ENCODE results near the gene GSAP. TPM values are rescaled to one million over a fixed set of nuclear protein-coding genes. Genes with fewer than 3 reads are reported as not detected.
A peak's percentile ranks its signal among the peaks of the same experiment; 100 is the strongest.

Gene GSAP
- total RNA-seq, 2 donors from 2014 or later = 22.0 to 28.9 TPM

DNA sequence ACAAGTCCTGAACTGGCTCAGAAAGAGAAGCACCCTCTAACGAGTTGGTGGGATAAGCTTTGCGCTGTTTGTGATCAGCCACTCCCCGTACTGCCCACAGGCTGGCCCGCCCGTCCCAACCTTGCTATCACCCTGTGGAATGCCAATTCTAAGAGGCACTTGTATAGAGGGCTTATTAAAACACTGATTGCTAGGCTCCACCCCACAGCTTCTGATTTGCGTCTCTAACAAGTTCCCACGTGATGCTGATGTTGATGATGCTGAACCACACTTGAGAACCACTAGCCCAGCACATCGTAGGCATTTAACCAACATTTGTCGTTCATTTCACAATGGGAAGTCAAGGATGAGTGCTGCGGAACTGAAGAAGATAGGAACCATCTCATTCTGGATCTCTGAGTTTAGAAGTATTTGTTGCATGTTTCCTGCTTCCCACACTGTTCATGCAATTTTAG is 12.7 kb upstream of the GSAP start:
- H3K9me3 ChIP-seq (ENCODE audit: control insufficient read depth, low read length, poor library complexity, severe bottlenecking) = no peaks in the 10 kb centered on the region
- DNase-seq = no peak
- Mint-ChIP-seq H3K36me3 (ENCODE audit: low read depth) (no peaks in the 10 kb centered on the region), H3K4me3 (peak overlapping the region; percentile 31), H3K27me3 (peaks cover 1% of the 10 kb centered on the region), H3K4me1 (peaks cover 21% of the 10 kb centered on the region), H3K27ac (peak overlapping the region; percentile 56)
- peak; percentile 37 for ATAC-seq

GRCh38 chr7:77427996-77428603 is 12.0 kb upstream of the GSAP start:
- Mint-ChIP-seq H3K36me3 (ENCODE audit: low read depth) (no peaks in the 10 kb centered on the region), H3K27ac (peak overlapping the region; percentile 56), H3K27me3 (no peaks in the 10 kb centered on the region), H3K4me3 (peak overlapping the region; percentile 45), H3K4me1 (peaks cover 21% of the 10 kb centered on the region)
- no peak for DNase-seq
- peak; percentile 33 for ATAC-seq
- no peaks in the 10 kb centered on the region for H3K9me3 ChIP-seq (ENCODE audit: control insufficient read depth, low read length, poor library complexity, severe bottlenecking)

DNA sequence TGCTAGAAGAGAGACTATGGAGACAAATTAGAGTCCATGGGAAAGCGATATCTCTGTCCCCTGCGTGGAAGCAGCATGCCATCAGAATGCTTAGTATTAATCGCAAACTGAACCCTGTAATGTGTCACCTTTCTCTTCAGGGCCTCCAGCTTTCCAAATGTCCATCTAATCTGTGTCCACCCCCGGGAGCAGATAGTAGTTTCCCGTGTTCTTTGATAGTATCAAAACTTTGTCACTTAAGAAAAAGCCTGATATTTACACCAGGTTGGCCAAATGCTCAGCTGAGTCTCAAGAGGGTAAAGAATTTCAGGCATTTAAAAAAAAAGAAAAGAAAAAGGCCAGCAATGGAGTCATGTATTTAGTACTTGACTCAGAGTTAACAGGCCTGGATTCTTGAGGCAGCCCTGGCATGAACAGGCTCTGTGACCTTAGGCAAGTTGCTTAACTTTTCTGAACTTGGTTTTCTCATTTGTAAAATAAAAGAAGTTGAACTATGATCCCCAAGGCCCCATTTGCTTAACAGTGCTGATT is 10.4 kb upstream of the GSAP start:
- Mint-ChIP-seq H3K4me1 (peaks cover 24% of the 10 kb centered on the region), H3K27ac (peak overlapping the region; percentile 21), H3K36me3 (ENCODE audit: low read depth) (no peaks in the 10 kb centered on the region), H3K4me3 (no peak overlapping the region), H3K27me3 (no peaks in the 10 kb centered on the region)
- DNase-seq (no peak), ATAC-seq (no peak)
- H3K9me3 ChIP-seq (ENCODE audit: control insufficient read depth, low read length, poor library complexity, severe bottlenecking) = no peaks in the 10 kb centered on the region

DNA sequence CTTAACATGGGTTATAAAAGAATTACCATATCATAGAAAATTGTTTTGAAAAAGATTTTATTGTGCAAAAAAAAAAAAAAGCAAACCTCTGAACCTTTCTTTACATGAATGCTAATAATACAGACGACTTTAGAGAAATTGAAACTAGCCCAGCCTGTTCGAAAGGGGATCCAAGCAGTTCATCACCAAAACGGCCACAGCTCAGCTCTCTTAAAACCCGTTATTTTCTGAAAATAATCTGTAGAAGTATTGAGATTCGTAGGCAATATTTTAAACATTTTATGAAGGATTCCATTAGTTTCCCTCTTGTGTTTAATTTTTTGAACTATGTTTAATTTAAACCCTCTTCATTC is 9.9 kb upstream of the GSAP start:
- H3K9me3 ChIP-seq (ENCODE audit: control insufficient read depth, low read length, poor library complexity, severe bottlenecking) = no peaks in the 10 kb centered on the region
- H3K27ac Mint-ChIP-seq = no peak overlapping the region
- H3K4me3 Mint-ChIP-seq = no peak overlapping the region
- no peaks in the 10 kb centered on the region for H3K27me3 Mint-ChIP-seq
- no peaks in the 10 kb centered on the region for H3K36me3 Mint-ChIP-seq (ENCODE audit: low read depth)
- ATAC-seq (no peak), DNase-seq (no peak)
- peaks cover 24% of the 10 kb centered on the region for H3K4me1 Mint-ChIP-seq

DNA sequence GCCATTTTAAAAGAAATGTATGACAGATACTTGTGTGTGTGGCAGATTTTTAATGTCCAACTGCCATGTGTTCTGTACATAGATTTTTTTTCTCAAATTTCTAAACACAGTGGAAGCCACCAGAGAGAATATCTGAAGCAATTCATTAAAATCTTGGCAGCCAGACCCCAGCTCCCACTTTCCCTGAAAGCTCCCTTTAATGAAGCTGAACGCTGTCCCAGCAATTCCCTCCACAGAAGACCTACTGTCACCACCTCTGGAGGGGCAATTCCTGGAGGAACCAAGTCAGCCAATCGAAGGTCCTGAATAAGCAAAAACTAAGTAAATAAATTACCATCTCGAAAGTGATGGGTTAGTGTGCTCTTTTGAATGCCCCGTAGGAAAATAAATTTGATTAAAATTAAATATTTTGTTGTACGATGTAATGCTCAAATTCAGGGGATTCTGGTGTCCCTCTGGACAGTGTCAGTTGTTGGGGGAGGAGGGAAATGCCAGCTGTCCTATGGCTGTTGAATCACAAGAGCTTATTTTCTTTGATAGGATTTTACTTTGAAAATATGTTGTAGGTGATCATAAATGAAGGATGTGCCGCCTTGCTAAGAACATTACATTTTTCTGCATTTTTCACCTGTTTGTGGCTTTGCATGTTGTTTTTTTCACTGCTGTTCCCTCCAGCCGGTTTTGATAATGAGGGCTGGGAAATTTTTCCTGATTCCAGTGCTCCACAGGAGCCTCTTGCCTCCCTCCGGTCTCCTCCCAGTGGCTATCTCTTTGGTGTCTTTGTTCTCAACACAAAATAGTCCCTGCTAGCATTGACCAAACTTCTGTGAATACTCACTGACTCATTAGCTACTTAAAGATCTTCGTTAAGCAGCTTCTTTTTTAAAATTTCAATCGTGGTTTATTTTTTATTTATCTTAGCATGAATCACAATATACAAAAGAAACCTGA is 9.2 kb upstream of the GSAP start:
- ATAC-seq = no peak

DNA sequence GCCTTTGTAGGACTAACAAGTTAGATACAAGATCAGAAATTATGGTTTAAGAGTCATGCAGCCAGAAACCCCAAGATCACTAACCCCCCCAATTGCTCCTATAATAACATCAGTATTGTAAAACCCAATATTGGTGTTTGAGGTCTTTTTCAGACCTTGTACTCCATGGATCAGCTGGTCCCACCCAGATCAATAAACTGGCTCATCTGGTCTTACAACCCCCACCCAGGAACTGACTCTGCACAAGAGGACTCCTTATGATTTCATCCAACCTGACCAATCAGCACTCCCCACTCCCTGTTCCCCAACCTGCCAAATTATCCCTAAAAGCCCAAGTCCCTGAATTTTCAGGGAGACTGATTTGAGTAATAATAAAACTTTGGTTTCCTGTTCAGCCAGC is 6.4 kb upstream of the GSAP start:
- H3K36me3 Mint-ChIP-seq (ENCODE audit: low read depth) = no peaks in the 10 kb centered on the region
- no peaks in the 10 kb centered on the region for H3K9me3 ChIP-seq (ENCODE audit: control insufficient read depth, low read length, poor library complexity, severe bottlenecking)
- H3K4me3 Mint-ChIP-seq = no peak overlapping the region
- H3K4me1 Mint-ChIP-seq = peaks cover 12% of the 10 kb centered on the region
- ATAC-seq (no peak), DNase-seq (no peak)
- no peak overlapping the region for H3K27ac Mint-ChIP-seq
- no peaks in the 10 kb centered on the region for H3K27me3 Mint-ChIP-seq

More for the DNA sequence above, 9.2 kb upstream of the GSAP start:
- H3K4me1 Mint-ChIP-seq = peaks cover 24% of the 10 kb centered on the region
- no peak overlapping the region for H3K4me3 Mint-ChIP-seq
- no peak overlapping the region for H3K27ac Mint-ChIP-seq
- no peaks in the 10 kb centered on the region for H3K36me3 Mint-ChIP-seq (ENCODE audit: low read depth)
- no peaks in the 10 kb centered on the region for H3K9me3 ChIP-seq (ENCODE audit: control insufficient read depth, low read length, poor library complexity, severe bottlenecking)
- no peaks in the 10 kb centered on the region for H3K27me3 Mint-ChIP-seq
- no peak for DNase-seq

DNA sequence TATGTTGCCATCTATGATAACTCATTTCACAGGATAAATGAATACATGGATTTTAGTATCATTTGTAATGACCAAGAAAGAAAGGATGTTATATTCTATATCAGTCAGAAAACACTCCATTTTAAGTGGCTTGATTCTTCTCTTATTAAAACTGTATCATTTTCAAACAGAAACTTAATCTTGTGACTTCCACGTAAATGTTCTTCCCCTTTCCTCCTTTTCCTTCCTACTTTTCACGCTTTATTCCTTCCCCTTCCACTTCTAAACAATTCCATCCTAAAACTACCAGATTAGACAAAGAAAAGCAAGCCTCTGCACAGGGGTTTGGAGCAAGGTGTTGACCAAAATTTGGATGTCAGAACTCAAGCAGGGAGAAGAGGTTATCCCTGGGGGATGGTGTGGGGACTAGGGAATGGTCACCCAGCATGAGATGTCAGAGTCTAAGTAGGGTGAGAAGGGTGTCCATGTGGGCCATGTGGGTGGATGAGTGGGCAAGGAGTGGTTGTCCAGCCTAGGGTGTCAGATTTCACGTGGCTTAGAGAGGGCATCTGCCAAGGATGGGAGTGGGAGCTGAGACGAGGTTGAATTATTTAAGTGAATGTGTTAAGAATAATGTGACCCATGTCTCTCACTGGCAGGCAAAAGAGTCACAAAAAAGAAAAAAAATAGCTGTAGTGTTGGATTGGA is 5.0 kb upstream of the GSAP start:
- Mint-ChIP-seq H3K27me3 (no peaks in the 10 kb centered on the region), H3K27ac (no peak overlapping the region)
- ATAC-seq = no peak

DNA sequence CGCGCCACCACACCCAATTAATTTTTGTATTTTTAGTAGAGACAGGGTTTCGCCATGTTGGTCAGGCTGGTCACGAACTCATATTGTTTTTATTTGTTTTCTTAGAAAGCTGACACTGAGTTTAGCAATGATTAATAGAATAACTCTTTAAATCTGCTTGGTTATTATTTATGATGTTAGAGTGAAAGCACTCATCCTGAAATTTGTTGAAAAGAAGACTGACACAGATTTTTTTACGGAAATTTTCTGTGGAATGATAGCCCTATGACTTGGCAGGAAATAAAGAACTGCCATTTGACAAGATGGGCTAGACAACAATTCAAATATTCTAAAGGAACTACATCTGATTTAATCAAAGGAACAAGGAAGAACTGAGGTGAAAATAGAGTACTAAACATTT is 4.3 kb upstream of the GSAP start:
- peaks cover 12% of the 10 kb centered on the region for H3K4me1 Mint-ChIP-seq

More for the DNA sequence above, 5.0 kb upstream of the GSAP start:
- H3K4me1 Mint-ChIP-seq = peaks cover 12% of the 10 kb centered on the region
- no peak overlapping the region for H3K4me3 Mint-ChIP-seq
- no peaks in the 10 kb centered on the region for H3K9me3 ChIP-seq (ENCODE audit: control insufficient read depth, low read length, poor library complexity, severe bottlenecking)
- no peaks in the 10 kb centered on the region for H3K36me3 Mint-ChIP-seq (ENCODE audit: low read depth)
- DNase-seq = no peak

GRCh38 chr7:77419102-77419501 is 3.0 kb upstream of the GSAP start:
- H3K9me3 ChIP-seq (ENCODE audit: control insufficient read depth, low read length, poor library complexity, severe bottlenecking) = no peaks in the 10 kb centered on the region
- ATAC-seq (no peak), DNase-seq (no peak)
- H3K27ac Mint-ChIP-seq = peak overlapping the region; percentile 65
- H3K36me3 Mint-ChIP-seq (ENCODE audit: low read depth) = no peaks in the 10 kb centered on the region
- H3K27me3 Mint-ChIP-seq = no peaks in the 10 kb centered on the region
- no peak overlapping the region for H3K4me3 Mint-ChIP-seq
- H3K4me1 Mint-ChIP-seq = peaks cover 14% of the 10 kb centered on the region

More for the DNA sequence above, 4.3 kb upstream of the GSAP start:
- H3K9me3 ChIP-seq (ENCODE audit: control insufficient read depth, low read length, poor library complexity, severe bottlenecking) = no peaks in the 10 kb centered on the region
- H3K27me3 Mint-ChIP-seq = no peaks in the 10 kb centered on the region
- H3K27ac Mint-ChIP-seq = no peak overlapping the region
- no peak for ATAC-seq
- H3K4me3 Mint-ChIP-seq = no peak overlapping the region
- H3K36me3 Mint-ChIP-seq (ENCODE audit: low read depth) = no peaks in the 10 kb centered on the region
- no peak for DNase-seq

DNA sequence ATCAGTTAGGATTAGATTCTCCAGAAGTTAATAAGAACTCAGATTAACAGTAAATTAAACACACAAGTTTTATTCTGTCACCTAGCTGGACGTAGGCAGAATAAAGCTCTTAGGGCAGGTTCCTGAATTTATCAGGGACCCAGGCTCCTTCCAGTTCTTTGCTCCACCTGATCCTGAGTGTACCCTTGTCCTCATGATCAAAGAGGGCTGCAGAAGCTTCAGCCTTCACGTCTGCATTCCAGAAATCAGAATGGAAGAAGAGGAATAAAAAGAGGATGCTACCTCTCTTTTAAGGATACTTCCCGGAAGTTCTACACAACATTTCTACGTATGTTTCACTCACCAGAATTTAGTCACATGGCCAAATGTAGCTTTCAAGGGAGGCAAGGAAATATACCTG is 1.7 kb upstream of the GSAP start:
- H3K9me3 ChIP-seq (ENCODE audit: control insufficient read depth, low read length, poor library complexity, severe bottlenecking) = no peaks in the 10 kb centered on the region
- Mint-ChIP-seq H3K27ac (no peak overlapping the region), H3K4me3 (no peak overlapping the region), H3K4me1 (peaks cover 14% of the 10 kb centered on the region), H3K36me3 (ENCODE audit: low read depth) (no peaks in the 10 kb centered on the region), H3K27me3 (no peaks in the 10 kb centered on the region)
- ATAC-seq (no peak), DNase-seq (no peak)

DNA sequence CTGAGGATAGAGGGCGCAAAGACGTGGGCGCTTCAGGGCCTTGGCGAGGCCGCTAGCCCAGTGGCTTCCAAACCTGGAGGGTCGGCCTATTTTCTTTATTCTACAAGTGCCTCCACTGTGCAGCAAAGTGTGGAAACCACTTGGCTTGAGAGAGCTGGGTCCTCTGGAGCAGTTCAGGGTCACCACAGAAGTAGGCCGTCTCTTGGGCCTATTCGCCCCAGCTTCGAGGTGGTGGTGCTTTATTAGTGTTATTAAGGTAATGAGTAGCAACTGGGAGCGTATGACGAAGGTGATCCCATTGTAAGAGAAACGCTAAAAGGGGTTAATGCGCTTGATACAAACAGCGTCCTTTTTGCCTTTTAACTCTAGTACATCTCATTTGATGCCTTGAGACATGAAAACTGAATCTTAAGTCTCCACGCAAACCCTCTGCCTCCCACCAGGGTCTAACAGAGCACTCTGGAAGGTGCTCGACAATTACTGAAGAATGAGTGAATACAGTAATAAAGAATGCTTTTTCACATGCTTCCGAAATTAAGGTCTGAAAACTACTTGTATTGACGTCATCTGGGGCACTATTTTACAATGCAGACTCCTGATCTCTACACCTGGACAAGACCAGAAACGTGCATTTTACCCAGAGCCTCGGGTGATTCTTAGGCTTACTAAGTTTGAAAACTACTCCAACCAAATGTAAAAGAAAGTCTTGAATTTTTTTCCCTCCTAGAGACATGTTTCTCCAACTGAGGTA is 647 bp upstream of the GSAP start:
- H3K9me3 ChIP-seq (ENCODE audit: control insufficient read depth, low read length, poor library complexity, severe bottlenecking) = no peaks in the 10 kb centered on the region
- DNase-seq = no peak
- Mint-ChIP-seq H3K36me3 (ENCODE audit: low read depth) (no peaks in the 10 kb centered on the region), H3K27ac (peak overlapping the region; percentile 29), H3K4me3 (peak overlapping the region; percentile 80), H3K4me1 (peaks cover 11% of the 10 kb centered on the region), H3K27me3 (no peaks in the 10 kb centered on the region)
- ATAC-seq = no peak

DNA sequence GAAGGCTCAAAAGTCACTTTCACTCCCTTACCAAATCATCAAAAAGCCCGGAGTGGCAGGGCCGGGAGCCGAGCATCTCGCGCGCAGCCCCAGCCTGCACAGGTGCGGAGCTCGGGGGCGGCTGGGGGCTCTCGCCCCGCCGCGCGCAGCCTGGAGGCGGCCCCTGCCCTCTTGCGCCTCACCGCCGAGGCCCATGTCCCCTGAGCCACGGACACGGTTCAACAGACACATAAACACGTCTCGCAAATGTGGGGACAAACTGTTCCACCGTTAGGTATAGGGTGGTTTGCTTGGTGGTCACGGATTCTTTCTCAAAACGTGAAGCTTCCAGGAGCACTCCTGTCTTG is 700 bp downstream of the GSAP start:
- ATAC-seq (peak; percentile 56), DNase-seq (peak in 1 of 3 donors; percentile 12)
- H3K27me3 Mint-ChIP-seq = no peaks in the 10 kb centered on the region
- no peaks in the 10 kb centered on the region for H3K36me3 Mint-ChIP-seq (ENCODE audit: low read depth)
- H3K27ac Mint-ChIP-seq = no peak overlapping the region
- H3K4me1 Mint-ChIP-seq = peaks cover 13% of the 10 kb centered on the region
- H3K4me3 Mint-ChIP-seq = peak overlapping the region; percentile 80
- no peaks in the 10 kb centered on the region for H3K9me3 ChIP-seq (ENCODE audit: control insufficient read depth, low read length, poor library complexity, severe bottlenecking)
